ENCODE data around the gene SNCG. TPM values are rescaled to one million over a fixed set of nuclear protein-coding genes. Genes with fewer than 3 reads are reported as not detected.

The SNCG gene
- total and polyA plus RNA-seq, 2 donors (not counting 1 experiment from before 2014, with no cell fraction given), result not detected

DNA sequence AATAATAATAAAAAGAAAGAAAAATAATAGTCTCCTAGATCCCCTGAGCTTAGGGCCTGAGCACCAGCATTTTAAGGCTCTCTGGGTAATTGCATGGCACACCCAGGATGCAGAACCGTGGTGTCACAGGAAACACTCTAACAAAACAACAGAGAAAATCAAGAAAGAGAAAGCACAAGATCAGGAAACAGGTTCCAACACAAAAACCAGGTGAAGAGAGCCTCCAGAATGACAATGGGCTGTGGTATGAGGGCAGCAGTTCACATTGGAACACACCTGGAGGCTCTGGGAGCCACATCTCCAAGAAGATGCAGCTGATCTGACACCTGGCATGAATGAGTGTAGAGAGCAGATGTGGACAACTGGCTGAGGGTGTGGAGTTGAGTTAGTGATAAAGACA is 8.1 kb upstream of the SNCG start:
- H3K4me2 ChIP-seq (replicated peaks; ENCODE audit: low read depth, low read length, poor library complexity, severe bottlenecking), result no peak overlapping the region
- Mint-ChIP-seq H3K27me3 (peaks cover 7% of the 10 kb centered on the region), H3K9me3 (ENCODE audit: insufficient read depth) (peaks cover 7% of the 10 kb centered on the region), H3K4me3 (no peak overlapping the region), H3K4me1 (no peaks in the 10 kb centered on the region), H3K27ac (no peak overlapping the region)
- H3K36me3 ChIP-seq (replicated peaks in 1 of 2; ENCODE audit: control extremely low read depth in 1 of 2, control insufficient read depth in 1 of 2, extremely low read depth in 1 of 2, insufficient read depth in 2 of 2, low read length in 1 of 2), result no peaks in the 10 kb centered on the region
- no peak overlapping the region for H3K27ac ChIP-seq (ENCODE audit: low read length in 2 of 2)
- H3K27me3 ChIP-seq (replicated peaks in 1 of 4; ENCODE audit: control extremely low read depth in 1 of 4, control insufficient read depth in 3 of 4, insufficient read depth in 4 of 4, low read length in 3 of 4), result peaks cover 0 to 10% (median 0%) of the 10 kb centered on the region in 4 experiments
- H3K9ac ChIP-seq (ENCODE audit: low read length), result no peak overlapping the region
- H3K4me1 ChIP-seq (ENCODE audit: control insufficient read depth in 2 of 2, insufficient read depth in 2 of 2, low read length in 2 of 2), result no peaks in the 10 kb centered on the region
- POLR2A ChIA-PET, result no interaction called here
- H4K20me1 ChIP-seq (ENCODE audit: control insufficient read depth, insufficient read depth, low read length, poor library complexity, severe bottlenecking), result no peaks in the 10 kb centered on the region
- H3K79me2 ChIP-seq (ENCODE audit: control insufficient read depth, insufficient read depth, low read length), result no peaks in the 10 kb centered on the region
- CTCF ChIA-PET, result no interaction called here
- TF ChIP-seq, protein P1, sequence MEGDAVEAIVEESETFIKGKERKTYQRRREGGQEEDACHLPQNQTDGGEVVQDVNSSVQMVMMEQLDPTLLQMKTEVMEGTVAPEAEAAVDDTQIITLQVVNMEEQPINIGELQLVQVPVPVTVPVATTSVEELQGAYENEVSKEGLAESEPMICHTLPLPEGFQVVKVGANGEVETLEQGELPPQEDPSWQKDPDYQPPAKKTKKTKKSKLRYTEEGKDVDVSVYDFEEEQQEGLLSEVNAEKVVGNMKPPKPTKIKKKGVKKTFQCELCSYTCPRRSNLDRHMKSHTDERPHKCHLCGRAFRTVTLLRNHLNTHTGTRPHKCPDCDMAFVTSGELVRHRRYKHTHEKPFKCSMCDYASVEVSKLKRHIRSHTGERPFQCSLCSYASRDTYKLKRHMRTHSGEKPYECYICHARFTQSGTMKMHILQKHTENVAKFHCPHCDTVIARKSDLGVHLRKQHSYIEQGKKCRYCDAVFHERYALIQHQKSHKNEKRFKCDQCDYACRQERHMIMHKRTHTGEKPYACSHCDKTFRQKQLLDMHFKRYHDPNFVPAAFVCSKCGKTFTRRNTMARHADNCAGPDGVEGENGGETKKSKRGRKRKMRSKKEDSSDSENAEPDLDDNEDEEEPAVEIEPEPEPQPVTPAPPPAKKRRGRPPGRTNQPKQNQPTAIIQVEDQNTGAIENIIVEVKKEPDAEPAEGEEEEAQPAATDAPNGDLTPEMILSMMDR (IDR thresholded peaks at IDR 0.05), result no peak
- no peak for TF ChIP-seq EZH2 (IDR thresholded peaks at IDR 0.05; ENCODE audit: borderline replicate concordance, insufficient read depth, low read depth, low read length, poor library complexity, severe bottlenecking)
- H3K9me3 ChIP-seq (ENCODE audit: control extremely low read depth in 1 of 3, control insufficient read depth in 2 of 3, insufficient read depth in 1 of 3, low read length in 2 of 3), result peaks cover 0 to 24% (median 6%) of the 10 kb centered on the region in 3 donors
- DNase-seq (no peak), ATAC-seq (ENCODE audit: low read depth) (no peak)
- WGBS (ENCODE audit: insufficient coverage), result 20% methylated on average over 1 of the region's 1 CpG
- H3K4me3 ChIP-seq (ENCODE audit: control extremely low read depth in 1 of 5, extremely low read depth in 1 of 5, insufficient read depth in 1 of 5, low read depth in 2 of 5, low read length in 4 of 5), result no peak overlapping the region
- H2AFZ ChIP-seq (ENCODE audit: insufficient read depth, low read depth, low read length, poor library complexity, severe bottlenecking), result no peak overlapping the region
- intact Hi-C loops (cut with micrococcal nuclease), result no loop called here

DNA sequence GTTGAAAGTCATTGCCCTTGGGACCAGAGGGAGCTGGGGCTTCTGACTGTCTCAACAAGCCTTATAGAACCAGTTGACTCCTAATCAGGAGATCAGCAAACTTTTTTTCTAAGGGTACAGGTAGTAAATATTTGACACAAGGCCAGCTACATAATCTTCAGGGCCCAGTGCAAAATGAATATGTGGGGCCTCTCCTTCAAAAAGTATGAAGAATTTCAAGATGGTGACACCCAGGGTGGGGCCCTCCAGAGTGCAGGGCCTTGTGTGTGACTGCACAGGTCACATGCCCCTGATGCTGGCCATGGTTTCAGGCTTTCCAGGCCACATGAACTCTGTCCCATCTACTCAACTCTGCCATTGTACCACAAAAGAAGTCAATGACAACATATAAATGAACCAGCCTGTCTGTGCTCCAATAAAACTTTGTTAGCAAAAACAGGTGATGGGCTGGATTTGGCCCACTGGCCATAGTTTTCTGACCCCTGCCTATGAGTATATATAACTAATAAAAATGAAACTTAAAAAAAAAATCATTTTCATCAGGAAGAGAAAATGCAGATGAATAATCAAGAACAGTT is 7.1 kb upstream of the SNCG start:
- H3K27me3 ChIP-seq (replicated peaks in 1 of 4; ENCODE audit: control extremely low read depth in 1 of 4, control insufficient read depth in 3 of 4, insufficient read depth in 4 of 4, low read length in 3 of 4), result peaks cover 0 to 10% (median 0%) of the 10 kb centered on the region in 4 experiments
- H3K9me3 ChIP-seq (ENCODE audit: control extremely low read depth in 1 of 3, control insufficient read depth in 2 of 3, insufficient read depth in 1 of 3, low read length in 2 of 3), result peaks cover 0 to 24% (median 6%) of the 10 kb centered on the region in 3 donors
- H3K27ac Mint-ChIP-seq, result no peak overlapping the region
- ATAC-seq (ENCODE audit: low read depth) (no peak), DNase-seq (no peak)
- intact Hi-C loops (cut with micrococcal nuclease), result no loop called here
- H3K9ac ChIP-seq (ENCODE audit: low read length), result no peak overlapping the region
- no peaks in the 10 kb centered on the region for H4K20me1 ChIP-seq (ENCODE audit: control insufficient read depth, insufficient read depth, low read length, poor library complexity, severe bottlenecking)
- H3K4me3 ChIP-seq (ENCODE audit: control extremely low read depth in 1 of 5, extremely low read depth in 1 of 5, insufficient read depth in 1 of 5, low read depth in 2 of 5, low read length in 4 of 5), result no peak overlapping the region
- TF ChIP-seq, protein P1 (IDR thresholded peaks at IDR 0.05), result no peak
- no peak overlapping the region for H2AFZ ChIP-seq (ENCODE audit: insufficient read depth, low read depth, low read length, poor library complexity, severe bottlenecking)
- H3K4me2 ChIP-seq (replicated peaks; ENCODE audit: low read depth, low read length, poor library complexity, severe bottlenecking), result no peak overlapping the region
- no peak overlapping the region for H3K27ac ChIP-seq (ENCODE audit: low read length in 2 of 2)
- peaks cover 7% of the 10 kb centered on the region for H3K9me3 Mint-ChIP-seq (ENCODE audit: insufficient read depth)
- no peaks in the 10 kb centered on the region for H3K79me2 ChIP-seq (ENCODE audit: control insufficient read depth, insufficient read depth, low read length)
- peaks cover 7% of the 10 kb centered on the region for H3K27me3 Mint-ChIP-seq
- no peaks in the 10 kb centered on the region for H3K4me1 Mint-ChIP-seq
- ChIA-PET POLR2A (no interaction called here), CTCF (no interaction called here)
- H3K36me3 ChIP-seq (replicated peaks in 1 of 2; ENCODE audit: control extremely low read depth in 1 of 2, control insufficient read depth in 1 of 2, extremely low read depth in 1 of 2, insufficient read depth in 2 of 2, low read length in 1 of 2), result no peaks in the 10 kb centered on the region
- H3K4me1 ChIP-seq (ENCODE audit: control insufficient read depth in 2 of 2, insufficient read depth in 2 of 2, low read length in 2 of 2), result no peaks in the 10 kb centered on the region
- H3K4me3 Mint-ChIP-seq, result no peak overlapping the region

All from B cell (primary cell).